NOMO-1 treated with dmso at 0.1 percent for 144 hours (cell line): ENCODE data around the gene RPL37.
"Not testable (repeated sequence)": the region's sequence is repeated elsewhere in the genome, so short reads cannot be mapped to it uniquely, and the experiment has no call there.

Source experiments
- DNase-seq: peaks from one replicate; lab custom pipeline; 2025; ENCODE audit not compliant: unreplicated experiment; lab: John Stamatoyannopoulos, UW

Gene RPL37

GRCh38 chr5:40798012-40798800 is 36.8 kb downstream of the RPL37 start, which contains the start of gene PRKAA1:
Gene PRKAA1 (minus strand): TSS chr5:40798374. CDS start chr5:40798189, 185 bp downstream.
- DNase-seq, result peak; percentile 98

GRCh38 chr5:40797273-40798011 is 37.6 kb downstream of the RPL37 start:
- peak; percentile 58 for DNase-seq

- peak; percentile 49 for DNase-seq
These were observed 38.5 kb downstream of the RPL37 start for GRCh38 chr5:40796487-40796889.

GRCh38 chr5:40794877-40795276 is 40.1 kb downstream of the RPL37 start:
- DNase-seq, result not testable (repeated sequence)

- DNase-seq, result not testable (repeated sequence)
These were observed 40.7 kb downstream of the RPL37 start for GRCh38 chr5:40794340-40794739.

- not testable (repeated sequence) for DNase-seq
These were observed 42.3 kb downstream of the RPL37 start for GRCh38 chr5:40792691-40793090.

GRCh38 chr5:40791715-40792139 is 43.3 kb downstream of the RPL37 start:
- no peak for DNase-seq

GRCh38 chr5:40790947-40791593 is 44.0 kb downstream of the RPL37 start:
- no peak for DNase-seq

GRCh38 chr5:40788941-40789340 is 46.1 kb downstream of the RPL37 start:
- DNase-seq, result not testable (repeated sequence)

- DNase-seq, result no peak
These were observed 47.0 kb downstream of the RPL37 start for GRCh38 chr5:40787986-40788385.

- DNase-seq, result not testable (repeated sequence)
These were observed 48.4 kb downstream of the RPL37 start for GRCh38 chr5:40786664-40787063.

GRCh38 chr5:40784916-40785315 is 50.1 kb downstream of the RPL37 start:
- DNase-seq, result no peak

- DNase-seq, result no peak
These were observed 50.9 kb downstream of the RPL37 start for GRCh38 chr5:40784027-40784653.

GRCh38 chr5:40781843-40782409 is 53.1 kb downstream of the RPL37 start:
- DNase-seq, result peak; percentile 15

- DNase-seq, result no peak
These were observed 54.2 kb downstream of the RPL37 start for GRCh38 chr5:40780858-40781257.

- no peak for DNase-seq
These were observed 54.8 kb downstream of the RPL37 start for GRCh38 chr5:40780199-40780598.

GRCh38 chr5:40779561-40779960 is 55.5 kb downstream of the RPL37 start:
- DNase-seq, result no peak

GRCh38 chr5:40778133-40778532 is 56.9 kb downstream of the RPL37 start:
- no peak for DNase-seq

- no peak for DNase-seq
These were observed 58.4 kb downstream of the RPL37 start for GRCh38 chr5:40776658-40776977.

- DNase-seq, result no peak
These were observed 59.0 kb downstream of the RPL37 start for GRCh38 chr5:40775846-40776657.
